ENCODE measurements around the gene PRAMEF15. TPM values are rescaled to one million over a fixed set of nuclear protein-coding genes. Genes with fewer than 3 reads are reported as not detected.
"Not testable (repeated sequence)": the region's sequence is repeated elsewhere in the genome, so short reads cannot be mapped to it uniquely, and the experiment has no call there.

The PRAMEF15 gene
- total and polyA plus RNA-seq, 2 of the 4 experiments (the other 2 are of a cell fraction): not detected

- H4K91ac ChIP-seq (ENCODE audit: insufficient read depth, low read depth, low read length); H3K4ac ChIP-seq (ENCODE audit: low read depth, low read length); H2AK5ac ChIP-seq (ENCODE audit: low read depth, low read length); H2BK5ac ChIP-seq (ENCODE audit: low read depth, low read length, poor library complexity, severe bottlenecking); CTCF ChIA-PET; H2BK20ac ChIP-seq (ENCODE audit: low read depth, low read length); H2AK9ac ChIP-seq (replicated peaks; ENCODE audit: low read depth, low read length, poor library complexity); H3K14ac ChIP-seq (replicated peaks; ENCODE audit: low read depth, low read length); DNase-seq; in situ Hi-C loops (cut with MboI; ENCODE audit: low sequenced_read_pairs); POLR2A ChIA-PET (ENCODE audit: unreplicated experiment); H4K20me1 ChIP-seq (ENCODE audit: insufficient read depth, low read length); H3K9me1 ChIP-seq (ENCODE audit: insufficient read depth, low read length); H3K4me2 ChIP-seq (ENCODE audit: low read depth, low read length); H3K18ac ChIP-seq (ENCODE audit: low read depth, low read length); H3K23ac ChIP-seq (ENCODE audit: low read depth, low read length); H2BK15ac ChIP-seq (ENCODE audit: low read depth, low read length); intact Hi-C loops (cut with micrococcal nuclease); H3K4me1 ChIP-seq (ENCODE audit: control insufficient read depth, insufficient read depth, low read length); dilution Hi-C loops (cut with HindIII; ENCODE audit: low sequenced_read_pairs, unreplicated experiment); H3K4me3 ChIP-seq (ENCODE audit: insufficient read depth, low read depth, low read length); H3K9me3 ChIP-seq (ENCODE audit: control insufficient read depth, insufficient read depth, low read length); H3K79me1 ChIP-seq (ENCODE audit: low read depth in 1 of 2, low read length in 2 of 2); H4K5ac ChIP-seq (ENCODE audit: low read depth, low read length); H3K27ac ChIP-seq (ENCODE audit: insufficient read depth, low read length); H2BK120ac ChIP-seq (ENCODE audit: low read depth, low read length); H3K56ac ChIP-seq (ENCODE audit: extremely low read depth, insufficient read depth, low read length); H2AFZ ChIP-seq (replicated peaks; ENCODE audit: low read length, poor library complexity); H4K8ac ChIP-seq (ENCODE audit: low read depth in 2 of 2, low read length in 2 of 2); H3K9ac ChIP-seq (ENCODE audit: low read depth, low read length); H3K27me3 ChIP-seq (ENCODE audit: control insufficient read depth, insufficient read depth, low read length); BruUV-seq (replicated peaks); ATAC-seq (ENCODE audit: low read depth); H3K36me3 ChIP-seq (ENCODE audit: control insufficient read depth, insufficient read depth, low read length): not testable (repeated sequence)
- WGBS, 2 experiments (ENCODE audit: extremely low coverage in 2 of 2, insufficient read length in 1 of 2): no CpG with 5 or more reads among the region's 3 CpGs
Measured at GRCh38 chr1:13289030-13289429, 26.4 kb upstream of the PRAMEF15 start.

- H2BK120ac ChIP-seq (ENCODE audit: low read depth, low read length); H3K9me3 ChIP-seq (ENCODE audit: control insufficient read depth, insufficient read depth, low read length); H3K18ac ChIP-seq (ENCODE audit: low read depth, low read length); H4K5ac ChIP-seq (ENCODE audit: low read depth, low read length); H2BK5ac ChIP-seq (ENCODE audit: low read depth, low read length, poor library complexity, severe bottlenecking); H3K79me1 ChIP-seq (ENCODE audit: low read depth in 1 of 2, low read length in 2 of 2); H2AFZ ChIP-seq (replicated peaks; ENCODE audit: low read length, poor library complexity); dilution Hi-C loops (cut with HindIII; ENCODE audit: low sequenced_read_pairs, unreplicated experiment); POLR2A ChIA-PET (ENCODE audit: unreplicated experiment); DNase-seq; H3K9me1 ChIP-seq (ENCODE audit: insufficient read depth, low read length); H4K91ac ChIP-seq (ENCODE audit: insufficient read depth, low read depth, low read length); H3K4me2 ChIP-seq (ENCODE audit: low read depth, low read length); H3K27ac ChIP-seq (ENCODE audit: insufficient read depth, low read length); H3K56ac ChIP-seq (ENCODE audit: extremely low read depth, insufficient read depth, low read length); H3K4me3 ChIP-seq (ENCODE audit: insufficient read depth, low read depth, low read length); H3K9ac ChIP-seq (ENCODE audit: low read depth, low read length); H2AK5ac ChIP-seq (ENCODE audit: low read depth, low read length); H3K14ac ChIP-seq (replicated peaks; ENCODE audit: low read depth, low read length); BruUV-seq (replicated peaks); H3K4ac ChIP-seq (ENCODE audit: low read depth, low read length); CTCF ChIA-PET; H3K23ac ChIP-seq (ENCODE audit: low read depth, low read length); H2AK9ac ChIP-seq (replicated peaks; ENCODE audit: low read depth, low read length, poor library complexity); H4K20me1 ChIP-seq (ENCODE audit: insufficient read depth, low read length); H3K27me3 ChIP-seq (ENCODE audit: control insufficient read depth, insufficient read depth, low read length); H4K8ac ChIP-seq (ENCODE audit: low read depth in 2 of 2, low read length in 2 of 2); ATAC-seq (ENCODE audit: low read depth); H3K36me3 ChIP-seq (ENCODE audit: control insufficient read depth, insufficient read depth, low read length); in situ Hi-C loops (cut with MboI; ENCODE audit: low sequenced_read_pairs); intact Hi-C loops (cut with micrococcal nuclease); H2BK20ac ChIP-seq (ENCODE audit: low read depth, low read length); H3K4me1 ChIP-seq (ENCODE audit: control insufficient read depth, insufficient read depth, low read length); H2BK15ac ChIP-seq (ENCODE audit: low read depth, low read length): not testable (repeated sequence)
- WGBS, 2 experiments (ENCODE audit: extremely low coverage in 2 of 2, insufficient read length in 1 of 2): no CpG with 5 or more reads among the region's 5 CpGs
Measured at GRCh38 chr1:13297216-13297931, 18.0 kb upstream of the PRAMEF15 start.

Measured in IMR-90 (cell line).